Measurements from ENCODE around the gene MRPL2.

The MRPL2 gene

GRCh38 chr6:43033496-43034189, 25.6 kb downstream of the MRPL2 start:
- TF ChIP-seq CTCF (IDR thresholded peaks at IDR 0.05; ENCODE audit: insufficient read depth, low read depth, low read length, missing control alignments): no peak
- DNase-seq (ENCODE audit: low read depth): no peak
- no peak overlapping the region for H3K4me3 ChIP-seq (ENCODE audit: low read depth, low read length)

- DNase-seq (ENCODE audit: low read depth): no peak
- H3K4me3 ChIP-seq (ENCODE audit: low read depth, low read length): no peak overlapping the region
- TF ChIP-seq CTCF (IDR thresholded peaks at IDR 0.05; ENCODE audit: insufficient read depth, low read depth, low read length, missing control alignments): no peak
Observed at GRCh38 chr6:43032326-43032725, 26.9 kb downstream of the MRPL2 start.

GRCh38 chr6:43029120-43029519, 30.1 kb downstream of the MRPL2 start:
- H3K4me3 ChIP-seq (ENCODE audit: low read depth, low read length): no peak overlapping the region
- DNase-seq (ENCODE audit: low read depth): no peak
- no peak for TF ChIP-seq CTCF (IDR thresholded peaks at IDR 0.05; ENCODE audit: insufficient read depth, low read depth, low read length, missing control alignments)

GRCh38 chr6:43026365-43026764, 32.9 kb downstream of the MRPL2 start:
- no peak overlapping the region for H3K4me3 ChIP-seq (ENCODE audit: low read depth, low read length)
- no peak for TF ChIP-seq CTCF (IDR thresholded peaks at IDR 0.05; ENCODE audit: insufficient read depth, low read depth, low read length, missing control alignments)
- no peak for DNase-seq (ENCODE audit: low read depth)

- no peak overlapping the region for H3K4me3 ChIP-seq (ENCODE audit: low read depth, low read length)
- DNase-seq (ENCODE audit: low read depth): no peak
- TF ChIP-seq CTCF (IDR thresholded peaks at IDR 0.05; ENCODE audit: insufficient read depth, low read depth, low read length, missing control alignments): no peak
Observed at GRCh38 chr6:43024436-43024835, 34.8 kb downstream of the MRPL2 start.

GRCh38 chr6:43021270-43022047, 37.8 kb downstream of the MRPL2 start, which contains the start of gene RRP36:
TSS of gene RRP36 (plus strand) at chr6:43021623. CDS start at chr6:43021655, 32 bp downstream.
- peak; percentile 77 for DNase-seq (ENCODE audit: low read depth)
- no peak for TF ChIP-seq CTCF (IDR thresholded peaks at IDR 0.05; ENCODE audit: insufficient read depth, low read depth, low read length, missing control alignments)
- H3K4me3 ChIP-seq (ENCODE audit: low read depth, low read length): peak within 1 kb of the TSS; percentile 74
